Measurements from ENCODE around the gene UPK3A. TPM values are rescaled to one million over a fixed set of nuclear protein-coding genes. Genes with fewer than 3 reads are reported as not detected.

Gene UPK3A
- total and polyA plus RNA-seq, 10 of the 15 experiments (the other 5 are each of a cell fraction or from before 2014, with no cell fraction given) = not detected

DNA sequence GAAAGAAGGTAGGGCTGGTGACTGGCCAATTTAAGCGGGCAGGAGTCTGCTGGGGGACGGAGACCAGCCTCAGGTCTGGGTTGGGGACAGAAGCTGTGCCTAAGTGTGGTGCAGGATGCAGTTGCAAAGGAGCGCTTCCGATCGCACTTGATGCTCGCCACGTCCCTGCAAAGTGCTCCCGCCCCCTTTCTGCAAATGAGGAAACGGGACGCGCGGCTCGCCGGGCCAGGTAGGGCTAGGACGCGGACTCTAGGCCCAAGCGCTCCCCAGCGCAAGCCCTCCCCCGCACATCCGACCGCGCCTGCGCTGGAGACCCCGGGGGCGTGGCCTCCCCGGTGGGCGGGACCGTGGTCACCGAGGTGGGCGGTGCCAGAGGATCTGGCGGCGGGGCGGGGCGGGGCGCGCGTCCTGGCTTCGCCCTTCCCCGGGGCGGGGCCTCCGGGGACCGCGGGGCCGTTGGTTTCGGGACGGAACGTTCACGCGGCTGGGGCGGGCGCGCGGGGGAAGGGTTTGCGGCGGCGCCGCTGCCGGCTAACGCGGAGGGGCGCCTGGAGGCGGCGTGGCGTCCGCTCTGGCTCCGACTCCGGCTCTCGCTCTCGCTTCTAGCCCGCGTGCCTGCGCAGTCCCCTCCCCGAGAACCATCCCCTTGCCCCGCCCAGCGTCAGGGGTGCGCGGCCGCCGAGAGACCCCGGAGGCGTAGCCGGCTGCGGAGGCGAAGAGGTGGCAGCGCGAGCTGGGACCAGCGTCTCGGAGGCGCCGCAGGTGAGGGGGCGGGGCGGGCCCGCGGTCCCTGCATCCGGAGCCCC is 24.9 kb downstream of the UPK3A start, which contains the start of gene FAM118A (continued):
- TF ChIP-seq RCOR1 (conservative IDR thresholded peaks at IDR 0.05; ENCODE audit: low read depth, low read length) (peak; percentile 26; the same call in 1 of the 2 replicates), CBFB (IDR thresholded peaks at IDR 0.05; ENCODE audit: low read depth) (no peak), RB1 (IDR thresholded peaks at IDR 0.05; ENCODE audit: borderline replicate concordance) (peak; percentile 50; the same call in 1 of the 2 replicates), FOXM1 (IDR thresholded peaks at IDR 0.05; ENCODE audit: low read depth, low read length) (no peak), DPF2 (IDR thresholded peaks at IDR 0.05) (peak; percentile 50), ATF7 (IDR thresholded peaks at IDR 0.05; ENCODE audit: low read depth) (no peak), TCF12 (IDR thresholded peaks at IDR 0.05; ENCODE audit: low read depth, low read length) (peak; percentile 51; the same call in 1 of the 2 replicates), TBL1XR1 (IDR thresholded peaks at IDR 0.05; ENCODE audit: low read depth, low read length) (peak; percentile 39; the same call in 1 of the 2 replicates), CBX3 (IDR thresholded peaks at IDR 0.05; ENCODE audit: borderline replicate concordance, low read depth) (no peak), MTA2 (IDR thresholded peaks at IDR 0.05; ENCODE audit: low read depth) (no peak), TCF3 (IDR thresholded peaks at IDR 0.05; ENCODE audit: borderline replicate concordance, insufficient read depth, low read depth, low read length) (peak; percentile 55; the same call in 1 of the 2 replicates), CEBPB (IDR thresholded peaks at IDR 0.05; ENCODE audit: borderline replicate concordance in 1 of 2, low read depth in 2 of 2, low read length in 2 of 2) (no peak), NRF1 (conservative IDR thresholded peaks at IDR 0.05; ENCODE audit: low read depth, low read length) (peak; percentile 75), SIN3A (IDR thresholded peaks at IDR 0.05; ENCODE audit: low read depth, low read length) (peak; percentile 70), NR2F1 (conservative IDR thresholded peaks at IDR 0.05) (peak; percentile 44; the same call in 1 of the 2 replicates)
- TF ChIP-seq, protein P1, sequence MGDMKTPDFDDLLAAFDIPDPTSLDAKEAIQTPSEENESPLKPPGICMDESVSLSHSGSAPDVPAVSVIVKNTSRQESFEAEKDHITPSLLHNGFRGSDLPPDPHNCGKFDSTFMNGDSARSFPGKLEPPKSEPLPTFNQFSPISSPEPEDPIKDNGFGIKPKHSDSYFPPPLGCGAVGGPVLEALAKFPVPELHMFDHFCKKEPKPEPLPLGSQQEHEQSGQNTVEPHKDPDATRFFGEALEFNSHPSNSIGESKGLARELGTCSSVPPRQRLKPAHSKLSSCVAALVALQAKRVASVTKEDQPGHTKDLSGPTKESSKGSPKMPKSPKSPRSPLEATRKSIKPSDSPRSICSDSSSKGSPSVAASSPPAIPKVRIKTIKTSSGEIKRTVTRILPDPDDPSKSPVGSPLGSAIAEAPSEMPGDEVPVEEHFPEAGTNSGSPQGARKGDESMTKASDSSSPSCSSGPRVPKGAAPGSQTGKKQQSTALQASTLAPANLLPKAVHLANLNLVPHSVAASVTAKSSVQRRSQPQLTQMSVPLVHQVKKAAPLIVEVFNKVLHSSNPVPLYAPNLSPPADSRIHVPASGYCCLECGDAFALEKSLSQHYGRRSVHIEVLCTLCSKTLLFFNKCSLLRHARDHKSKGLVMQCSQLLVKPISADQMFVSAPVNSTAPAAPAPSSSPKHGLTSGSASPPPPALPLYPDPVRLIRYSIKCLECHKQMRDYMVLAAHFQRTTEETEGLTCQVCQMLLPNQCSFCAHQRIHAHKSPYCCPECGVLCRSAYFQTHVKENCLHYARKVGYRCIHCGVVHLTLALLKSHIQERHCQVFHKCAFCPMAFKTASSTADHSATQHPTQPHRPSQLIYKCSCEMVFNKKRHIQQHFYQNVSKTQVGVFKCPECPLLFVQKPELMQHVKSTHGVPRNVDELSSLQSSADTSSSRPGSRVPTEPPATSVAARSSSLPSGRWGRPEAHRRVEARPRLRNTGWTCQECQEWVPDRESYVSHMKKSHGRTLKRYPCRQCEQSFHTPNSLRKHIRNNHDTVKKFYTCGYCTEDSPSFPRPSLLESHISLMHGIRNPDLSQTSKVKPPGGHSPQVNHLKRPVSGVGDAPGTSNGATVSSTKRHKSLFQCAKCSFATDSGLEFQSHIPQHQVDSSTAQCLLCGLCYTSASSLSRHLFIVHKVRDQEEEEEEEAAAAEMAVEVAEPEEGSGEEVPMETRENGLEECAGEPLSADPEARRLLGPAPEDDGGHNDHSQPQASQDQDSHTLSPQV (IDR thresholded peaks at IDR 0.05) = no peak
- TF ChIP-seq, protein P2, sequence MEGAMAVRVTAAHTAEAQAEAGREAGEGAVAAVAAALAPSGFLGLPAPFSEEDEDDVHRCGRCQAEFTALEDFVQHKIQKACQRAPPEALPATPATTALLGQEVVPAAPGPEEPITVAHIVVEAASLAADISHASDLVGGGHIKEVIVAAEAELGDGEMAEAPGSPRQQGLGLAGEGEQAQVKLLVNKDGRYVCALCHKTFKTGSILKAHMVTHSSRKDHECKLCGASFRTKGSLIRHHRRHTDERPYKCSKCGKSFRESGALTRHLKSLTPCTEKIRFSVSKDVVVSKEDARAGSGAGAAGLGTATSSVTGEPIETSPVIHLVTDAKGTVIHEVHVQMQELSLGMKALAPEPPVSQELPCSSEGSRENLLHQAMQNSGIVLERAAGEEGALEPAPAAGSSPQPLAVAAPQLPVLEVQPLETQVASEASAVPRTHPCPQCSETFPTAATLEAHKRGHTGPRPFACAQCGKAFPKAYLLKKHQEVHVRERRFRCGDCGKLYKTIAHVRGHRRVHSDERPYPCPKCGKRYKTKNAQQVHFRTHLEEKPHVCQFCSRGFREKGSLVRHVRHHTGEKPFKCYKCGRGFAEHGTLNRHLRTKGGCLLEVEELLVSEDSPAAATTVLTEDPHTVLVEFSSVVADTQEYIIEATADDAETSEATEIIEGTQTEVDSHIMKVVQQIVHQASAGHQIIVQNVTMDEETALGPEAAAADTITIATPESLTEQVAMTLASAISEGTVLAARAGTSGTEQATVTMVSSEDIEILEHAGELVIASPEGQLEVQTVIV (IDR thresholded peaks at IDR 0.05; ENCODE audit: borderline replicate concordance, partially characterized antibody) = peak; percentile 27
- TF ChIP-seq, protein P3, sequence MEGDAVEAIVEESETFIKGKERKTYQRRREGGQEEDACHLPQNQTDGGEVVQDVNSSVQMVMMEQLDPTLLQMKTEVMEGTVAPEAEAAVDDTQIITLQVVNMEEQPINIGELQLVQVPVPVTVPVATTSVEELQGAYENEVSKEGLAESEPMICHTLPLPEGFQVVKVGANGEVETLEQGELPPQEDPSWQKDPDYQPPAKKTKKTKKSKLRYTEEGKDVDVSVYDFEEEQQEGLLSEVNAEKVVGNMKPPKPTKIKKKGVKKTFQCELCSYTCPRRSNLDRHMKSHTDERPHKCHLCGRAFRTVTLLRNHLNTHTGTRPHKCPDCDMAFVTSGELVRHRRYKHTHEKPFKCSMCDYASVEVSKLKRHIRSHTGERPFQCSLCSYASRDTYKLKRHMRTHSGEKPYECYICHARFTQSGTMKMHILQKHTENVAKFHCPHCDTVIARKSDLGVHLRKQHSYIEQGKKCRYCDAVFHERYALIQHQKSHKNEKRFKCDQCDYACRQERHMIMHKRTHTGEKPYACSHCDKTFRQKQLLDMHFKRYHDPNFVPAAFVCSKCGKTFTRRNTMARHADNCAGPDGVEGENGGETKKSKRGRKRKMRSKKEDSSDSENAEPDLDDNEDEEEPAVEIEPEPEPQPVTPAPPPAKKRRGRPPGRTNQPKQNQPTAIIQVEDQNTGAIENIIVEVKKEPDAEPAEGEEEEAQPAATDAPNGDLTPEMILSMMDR (IDR thresholded peaks at IDR 0.05 in 2 of 3, conservative IDR thresholded peaks at IDR 0.05 in 1 of 3; ENCODE audit: control insufficient read depth in 2 of 3, extremely low read depth in 1 of 3, insufficient read depth in 1 of 3, low read depth in 3 of 3, low read length in 3 of 3) = peak in 1 of 3 experiments; percentile 10; a peak in 1 of 6 replicates
- TF ChIP-seq, protein P4, sequence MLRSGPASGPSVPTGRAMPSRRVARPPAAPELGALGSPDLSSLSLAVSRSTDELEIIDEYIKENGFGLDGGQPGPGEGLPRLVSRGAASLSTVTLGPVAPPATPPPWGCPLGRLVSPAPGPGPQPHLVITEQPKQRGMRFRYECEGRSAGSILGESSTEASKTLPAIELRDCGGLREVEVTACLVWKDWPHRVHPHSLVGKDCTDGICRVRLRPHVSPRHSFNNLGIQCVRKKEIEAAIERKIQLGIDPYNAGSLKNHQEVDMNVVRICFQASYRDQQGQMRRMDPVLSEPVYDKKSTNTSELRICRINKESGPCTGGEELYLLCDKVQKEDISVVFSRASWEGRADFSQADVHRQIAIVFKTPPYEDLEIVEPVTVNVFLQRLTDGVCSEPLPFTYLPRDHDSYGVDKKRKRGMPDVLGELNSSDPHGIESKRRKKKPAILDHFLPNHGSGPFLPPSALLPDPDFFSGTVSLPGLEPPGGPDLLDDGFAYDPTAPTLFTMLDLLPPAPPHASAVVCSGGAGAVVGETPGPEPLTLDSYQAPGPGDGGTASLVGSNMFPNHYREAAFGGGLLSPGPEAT (IDR thresholded peaks at IDR 0.05; ENCODE audit: low read depth) = peak; percentile 78
